H1 (cell line): ENCODE data around the gene UBE2D4. TPM values are rescaled to one million over a fixed set of nuclear protein-coding genes. Genes with fewer than 3 reads are reported as not detected.

Source experiments
- CTCF ChIA-PET: fragments of 300-600 bp; sonication (Branson Sonifier 250); formaldehyde crosslinking; loops from one replicate; lab custom pipeline; 2021; ENCODE audit not compliant: partially characterized antibody; lab: Charles Lee
- POLR2A ChIA-PET: fragments of 300-600 bp; sonication (Branson Sonifier 250); formaldehyde crosslinking; loops from one replicate; lab custom pipeline; 2021; ENCODE audit warnings: inconsistent platforms; ENCODE audit not compliant: partially characterized antibody; lab: Charles Lee
- DNase-seq, 2 experiments: peaks; one replicate each; pipeline versions ENCODE4 v3.0.0 to v3.0.0-alpha.2; 2010 to 2022; ENCODE audit warnings: low spot score in 2 of 2, low read depth in 1 of 2, mixed read lengths in 1 of 2
- FAIRE-seq: peaks from 2 replicates; lab custom pipeline; 2011; peaks lifted over from hg19 to GRCh38; lab: Jason Lieb, UNC
- H2AFZ ChIP-seq: 2 replicates; pipeline ENCODE4 v1.8.1; 2012; ENCODE audit warnings: low read length, inconsistent platforms
- H2AK5ac ChIP-seq: 2 replicates; pipeline ENCODE4 v1.6.1; 2013; ENCODE audit warnings: low read depth, low read length
- H2BK120ac ChIP-seq: replicated peaks from 2 replicates; pipeline ENCODE3; 2013; ENCODE audit warnings: low read depth, low read length, inconsistent platforms
- H2BK12ac ChIP-seq: 2 replicates; pipeline ENCODE4 v1.6.1; 2013; ENCODE audit warnings: low read depth, low read length
- H2BK15ac ChIP-seq: 2 replicates; pipeline ENCODE4 v1.6.1; 2013; ENCODE audit warnings: low read length
- H2BK20ac ChIP-seq: 2 replicates; pipeline ENCODE4 v1.6.1; 2013; ENCODE audit warnings: low read length
- H2BK5ac ChIP-seq: 2 replicates; pipeline ENCODE4 v1.6.1; 2013; ENCODE audit warnings: low read depth, low read length
- H3K14ac ChIP-seq: 2 replicates; pipeline ENCODE4 v1.6.1; 2013; ENCODE audit warnings: inconsistent platforms; ENCODE audit not compliant: insufficient read length
- H3K18ac ChIP-seq: 2 replicates; pipeline ENCODE4 v1.6.1; 2013; ENCODE audit warnings: low read length; ENCODE audit errors: extremely low read depth
- H3K23ac ChIP-seq: 2 replicates; pipeline ENCODE4 v1.6.1; 2013; ENCODE audit warnings: inconsistent platforms; ENCODE audit not compliant: insufficient read length
- H3K23me2 ChIP-seq: 2 replicates; pipeline ENCODE4 v1.6.1; 2013; ENCODE audit warnings: low read depth, low read length
- H3K27ac ChIP-seq: 2 replicates; pipeline ENCODE4 v1.6.1; 2011; ENCODE audit warnings: low read depth, low read length, inconsistent platforms
- H3K27me3 ChIP-seq, 4 experiments: replicated peaks in 1 of 4; 1 replicate in 1 of 4; 2 replicates in 3 of 4; pipeline versions ENCODE4 v1.6.1 to v1.8.1; 2011 to 2013; ENCODE audit warnings: low read length in 3 of 4, mild to moderate bottlenecking in 3 of 4, inconsistent platforms in 2 of 4, mixed read lengths in 2 of 4, moderate library complexity in 1 of 4; ENCODE audit not compliant: control insufficient read depth in 3 of 4, insufficient read depth in 3 of 4; ENCODE audit errors: extremely low read depth in 1 of 4
- H3K36me3 ChIP-seq, 4 experiments: 2 replicates each; pipeline versions ENCODE4 v1.6.1 to v1.8.1; 2011 to 2013; ENCODE audit warnings: mild to moderate bottlenecking in 4 of 4, low read length in 3 of 4, moderate library complexity in 2 of 4, control low read depth in 1 of 4, inconsistent platforms in 1 of 4; ENCODE audit not compliant: insufficient read depth in 4 of 4, control insufficient read depth in 2 of 4
- H3K4ac ChIP-seq: replicated peaks from 2 replicates; pipeline ENCODE3; 2013; ENCODE audit warnings: low read length, low read depth, mixed read lengths, inconsistent platforms; ENCODE audit not compliant: insufficient read length
- H3K4me1 ChIP-seq, 4 experiments: replicated peaks in 1 of 4; 1 replicate in 1 of 4; 2 replicates in 3 of 4; pipeline versions ENCODE4 v1.6.1 to v1.8.1; 2011 to 2013; ENCODE audit warnings: low read length in 3 of 4, inconsistent platforms in 2 of 4, mixed read lengths in 1 of 4; ENCODE audit not compliant: insufficient read depth in 4 of 4, control insufficient read depth in 3 of 4
- H3K4me2 ChIP-seq, 2 experiments: 2 replicates each; pipeline versions ENCODE4 v1.6.1 to v1.8.1; 2011 to 2013; ENCODE audit warnings: low read depth in 2 of 2, low read length in 2 of 2, control low read depth in 1 of 2, inconsistent platforms in 1 of 2, mild to moderate bottlenecking in 1 of 2; ENCODE audit not compliant: insufficient read depth in 1 of 2
- H3K4me3 ChIP-seq, 4 experiments: fragments of 200-600, 300-600 bp in 1 of 4; sonication (generic), shearing (Covaris generic), sonication (Bioruptor Twin) in 1 of 4; 2 replicates each; pipeline versions ENCODE4 v1.5.1 to v1.8.1; 2011 to 2016; ENCODE audit warnings: low read length in 4 of 4, low read depth in 3 of 4, control low read depth in 2 of 4, inconsistent platforms in 2 of 4, mild to moderate bottlenecking in 2 of 4, mixed read lengths in 1 of 4, moderate library complexity in 1 of 4; ENCODE audit not compliant: insufficient read depth in 2 of 4; ENCODE audit errors: extremely low read depth in 1 of 4
- H3K56ac ChIP-seq: replicated peaks from 2 replicates; pipeline ENCODE3; 2013; ENCODE audit warnings: low read depth, mild to moderate bottlenecking, mixed read lengths, low read length, inconsistent platforms; ENCODE audit not compliant: insufficient read length
- H3K79me1 ChIP-seq: 2 replicates; pipeline ENCODE4 v1.6.1; 2013; ENCODE audit warnings: low read depth, low read length, control low read depth
- H3K79me2 ChIP-seq, 2 experiments: 2 replicates each; pipeline versions ENCODE4 v1.6.1 to v1.8.1; 2012 to 2013; ENCODE audit warnings: low read length in 2 of 2, mild to moderate bottlenecking in 2 of 2, inconsistent platforms in 1 of 2; ENCODE audit not compliant: insufficient read depth in 2 of 2, control insufficient read depth in 1 of 2
- H3K9ac ChIP-seq, 4 experiments: replicated peaks in 1 of 4; 1 replicate in 1 of 4; 2 replicates in 3 of 4; pipeline versions ENCODE4 v1.6.1 to v1.8.1; 2011 to 2013; ENCODE audit warnings: low read depth in 3 of 4, low read length in 3 of 4, control low read depth in 2 of 4, mild to moderate bottlenecking in 2 of 4, moderate library complexity in 2 of 4, inconsistent platforms in 1 of 4; ENCODE audit errors: extremely low read depth in 1 of 4
- H3K9me3 ChIP-seq, 2 experiments: 2 replicates each; pipeline versions ENCODE4 v1.6.1 to v1.8.1; 2012 to 2013; ENCODE audit warnings: mild to moderate bottlenecking in 2 of 2, moderate library complexity in 2 of 2, control low read depth in 1 of 2, inconsistent platforms in 1 of 2, low read depth in 1 of 2, low read length in 1 of 2, mixed read lengths in 1 of 2; ENCODE audit not compliant: insufficient read depth in 2 of 2
- H4K20me1 ChIP-seq, 2 experiments: replicated peaks in 1 of 2; 2 replicates each; pipeline versions ENCODE3 to v1.8.1; 2011 to 2013; ENCODE audit warnings: inconsistent platforms in 2 of 2, low read length in 2 of 2, mild to moderate bottlenecking in 1 of 2; ENCODE audit not compliant: insufficient read depth in 2 of 2, control insufficient read depth in 1 of 2
- H4K5ac ChIP-seq: 2 replicates; pipeline ENCODE4 v1.6.1; 2013; ENCODE audit warnings: low read length, low read depth, mixed read lengths, inconsistent platforms; ENCODE audit not compliant: insufficient read length
- H4K8ac ChIP-seq: 2 replicates; pipeline ENCODE4 v1.8.0; 2013; ENCODE audit warnings: mild to moderate bottlenecking, moderate library complexity, low read length, inconsistent platforms; ENCODE audit not compliant: insufficient read depth; ENCODE audit errors: extremely low read depth
- H4K91ac ChIP-seq: replicated peaks from 2 replicates; pipeline ENCODE3; 2013; ENCODE audit warnings: low read length, mixed read lengths, inconsistent platforms; ENCODE audit not compliant: insufficient read length
- RFX5 ChIP-seq: IDR thresholded peaks from 2 replicates; pipeline ENCODE4 v1.6.1; 2011; ENCODE audit warnings: low read depth, low read length, improper control_type of control experiment, borderline replicate concordance
- WGBS, 2 experiments: shearing (Covaris generic) in 1 of 2; methylation state at CpG; one replicate each; pipeline versions ENCODE4 v1.1.6 to v1.1.7; 2013 to 2015; ENCODE audit warnings: low lambda C conversion rate in 2 of 2, mixed read lengths in 2 of 2, inconsistent platforms in 1 of 2, low coverage in 1 of 2, missing lambda C conversion rate in 1 of 2; ENCODE audit not compliant: insufficient replicate concordance in 2 of 2, insufficient coverage in 1 of 2, insufficient read length in 1 of 2; ENCODE audit errors: extremely low coverage in 1 of 2, missing lambda C conversion rate in 1 of 2; 5-methylcytosine and 5-hydroxymethylcytosine counted together
- polyA plus RNA-seq, 7 experiments: library from polyadenylated mRNA; depleted of rRNA in 3 of 7; stranded (reverse) in 5 of 7; unstranded in 2 of 7; fragments of >200 nt in 5 of 7; fragments of 200-250 nt in 2 of 7; gene quantifications; 1 replicate in 5 of 7; 2 replicates in 1 of 7; 4 replicates in 1 of 7; pipeline versions ENCODE4 v1.2.1 to v1.2.3, GENCODE V29; 2011 to 2013; ENCODE audit warnings: missing spikeins in 2 of 7, mixed read lengths in 2 of 7
- total RNA-seq: library from RNA; stranded (reverse); fragmentation: NEBNext Ultra II Directional; extraction: Animal tissue kit (Norgen Biotek cat#: 25700); gene quantifications from 2 replicates; pipeline ENCODE4 v1.2.1, GENCODE V29; 2021
- TF ChIP-seq, protein P1 (sequence below): IDR thresholded peaks from 2 replicates; pipeline ENCODE4 v1.6.1; 2011; ENCODE audit warnings: low read depth, mild to moderate bottlenecking, low read length; ENCODE audit not compliant: insufficient read depth
- TF ChIP-seq, protein P2 (sequence below), 3 experiments: IDR thresholded peaks; 1 replicate in 2 of 3; 2 replicates in 1 of 3; pipeline versions ENCODE4 v1.5.1 to v1.6.1; 2011; ENCODE audit warnings: low read length in 3 of 3, mild to moderate bottlenecking in 3 of 3, inconsistent platforms in 2 of 3, low read depth in 1 of 3, moderate library complexity in 1 of 3; ENCODE audit not compliant: insufficient read depth in 1 of 3; ENCODE audit errors: control extremely low read depth in 1 of 3

The UBE2D4 gene
- total and polyA plus RNA-seq, 2 of the 8 experiments (the other 6 are each of a cell fraction or from before 2014, with no cell fraction given), result 3.4 to 9.4 TPM

DNA sequence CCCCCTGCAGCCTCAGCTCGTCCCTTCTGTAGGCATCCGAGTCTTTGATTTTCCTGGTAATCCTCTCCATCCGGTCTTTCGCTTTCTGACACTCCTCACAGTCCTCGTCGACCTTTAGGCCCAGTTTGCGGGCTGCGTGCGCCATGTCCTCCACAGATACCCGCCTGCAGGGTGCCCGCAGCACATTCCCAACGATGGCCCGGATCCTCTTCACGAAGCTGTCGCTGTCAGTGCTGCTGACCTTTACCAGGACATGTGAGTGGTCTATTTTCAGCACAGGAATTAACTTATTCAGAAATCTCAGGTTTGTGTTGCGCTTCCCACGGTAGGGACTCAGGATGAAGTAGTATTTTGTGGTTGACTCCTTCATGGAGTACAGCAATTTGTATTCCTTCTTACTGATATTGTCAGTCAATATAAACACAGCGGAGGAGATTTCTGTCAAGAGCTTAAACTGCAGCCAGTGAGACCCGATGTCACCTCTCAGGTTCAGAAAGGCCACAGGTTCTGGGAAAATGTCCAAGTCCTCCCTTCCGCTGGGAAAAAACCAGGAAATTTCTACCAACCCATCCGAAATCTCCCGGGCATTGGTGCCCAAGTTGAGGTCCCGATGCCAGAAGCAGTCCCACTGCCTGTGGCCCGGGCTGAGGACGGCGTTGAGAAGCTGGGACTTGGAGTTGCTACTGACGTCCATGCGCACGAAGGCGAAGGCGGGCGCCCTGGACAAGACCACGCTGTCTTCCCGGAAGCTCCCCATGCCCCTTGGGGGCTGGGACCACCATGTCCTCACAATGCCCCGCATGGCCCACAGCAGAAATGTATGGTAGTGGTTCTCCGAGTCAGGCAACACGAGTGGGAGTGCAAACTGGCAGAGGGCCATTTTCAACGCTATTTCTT is 48.0 kb upstream of the UBE2D4 start:
- Histone ChIP-seq H3K18ac (no peak overlapping the region), H3K4ac (no peak overlapping the region), H4K8ac (no peak overlapping the region; the same call in 1 of the 2 replicates), H3K23me2 (no peaks in the 10 kb centered on the region), H3K27ac (no peak overlapping the region; the same call in 1 of the 2 replicates), H2BK12ac (no peak overlapping the region), H2BK20ac (no peak overlapping the region), H4K91ac (no peak overlapping the region), H3K4me2 (no peak overlapping the region), H2BK5ac (no peak overlapping the region), H3K9me3 (no peaks in the 10 kb centered on the region), H2AFZ (no peak overlapping the region), H2AK5ac (no peak overlapping the region), H3K79me1 (no peaks in the 10 kb centered on the region), H3K79me2 (no peaks in the 10 kb centered on the region), H3K23ac (no peak overlapping the region), H3K14ac (no peak overlapping the region), H4K5ac (no peak overlapping the region), H3K9ac (no peak overlapping the region), H3K27me3 (no peaks in the 10 kb centered on the region), H3K4me1 (peaks cover 1 to 4% (median 2%) of the 10 kb centered on the region in 4 experiments; a peak in 3 of 7 replicates), H3K36me3 (peaks cover 5 to 23% (median 12%) of the 10 kb centered on the region in 4 experiments; a peak in 6 of 8 replicates), H3K4me3 (no peak overlapping the region), H4K20me1 (no peaks in the 10 kb centered on the region), H3K56ac (no peak overlapping the region), H2BK120ac (no peak overlapping the region), H2BK15ac (no peak overlapping the region)
- DNase-seq, result no peak
- FAIRE-seq, result no peak
- ChIA-PET POLR2A (interaction anchor here (1.5 to 1.8 kb wide), 4 partner anchors 9 to 27 kb away, joined by 3 to 7 read pairs (median 4); partner anchors contain the start of gene MRPS24), CTCF (interaction anchor here (0.5 to 2.2 kb wide), 5 partner anchors 9 to 65 kb away, joined by 3 to 7 read pairs (median 3); no protein-coding TSS in a partner anchor)
- WGBS, 2 experiments, result 91% methylated on average over 38 of the region's 38 CpGs; no CpG with 5 or more reads in 1 of the 2 experiments
- no peak for TF ChIP-seq RFX5
- TF ChIP-seq, protein P1, sequence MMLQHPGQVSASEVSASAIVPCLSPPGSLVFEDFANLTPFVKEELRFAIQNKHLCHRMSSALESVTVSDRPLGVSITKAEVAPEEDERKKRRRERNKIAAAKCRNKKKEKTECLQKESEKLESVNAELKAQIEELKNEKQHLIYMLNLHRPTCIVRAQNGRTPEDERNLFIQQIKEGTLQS, result no peak
- TF ChIP-seq, protein P2, sequence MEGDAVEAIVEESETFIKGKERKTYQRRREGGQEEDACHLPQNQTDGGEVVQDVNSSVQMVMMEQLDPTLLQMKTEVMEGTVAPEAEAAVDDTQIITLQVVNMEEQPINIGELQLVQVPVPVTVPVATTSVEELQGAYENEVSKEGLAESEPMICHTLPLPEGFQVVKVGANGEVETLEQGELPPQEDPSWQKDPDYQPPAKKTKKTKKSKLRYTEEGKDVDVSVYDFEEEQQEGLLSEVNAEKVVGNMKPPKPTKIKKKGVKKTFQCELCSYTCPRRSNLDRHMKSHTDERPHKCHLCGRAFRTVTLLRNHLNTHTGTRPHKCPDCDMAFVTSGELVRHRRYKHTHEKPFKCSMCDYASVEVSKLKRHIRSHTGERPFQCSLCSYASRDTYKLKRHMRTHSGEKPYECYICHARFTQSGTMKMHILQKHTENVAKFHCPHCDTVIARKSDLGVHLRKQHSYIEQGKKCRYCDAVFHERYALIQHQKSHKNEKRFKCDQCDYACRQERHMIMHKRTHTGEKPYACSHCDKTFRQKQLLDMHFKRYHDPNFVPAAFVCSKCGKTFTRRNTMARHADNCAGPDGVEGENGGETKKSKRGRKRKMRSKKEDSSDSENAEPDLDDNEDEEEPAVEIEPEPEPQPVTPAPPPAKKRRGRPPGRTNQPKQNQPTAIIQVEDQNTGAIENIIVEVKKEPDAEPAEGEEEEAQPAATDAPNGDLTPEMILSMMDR (IDR thresholded peaks at IDR 0.05; ENCODE audit: control extremely low read depth in 1 of 3, insufficient read depth in 1 of 3, low read depth in 1 of 3, low read length in 3 of 3), result no peak
